A673 (cell line): Measurements from ENCODE around the gene CIC. TPM values are rescaled to one million over a fixed set of nuclear protein-coding genes. Genes with fewer than 3 reads are reported as not detected.
A peak's percentile ranks its signal among the peaks of the same experiment; 100 is the strongest.

Experiments
- BruUV-seq: library from RNA; stranded (reverse); fragments of 400-500 nt; replicated peaks from 2 replicates; lab custom pipeline; 2021; lab: Mats Ljungman, UMichigan
- CTCF ChIA-PET: fragments of 300-600 bp; sonication (Branson Sonifier 250); formaldehyde crosslinking; loops from one replicate; lab custom pipeline; 2022; ENCODE audit warnings: antibody characterized with exemption; lab: Charles Lee
- POLR2A ChIA-PET: fragments of 300-600 bp; sonication (Branson Sonifier 250); formaldehyde crosslinking; loops from one replicate; lab custom pipeline; 2022; ENCODE audit warnings: antibody characterized with exemption; ENCODE audit not compliant: low non-redundant PET; lab: Charles Lee
- DNase-seq: peaks from one replicate; pipeline ENCODE4 v3.0.0-alpha.2; 2015; ENCODE audit warnings: low spot score
- H3K27ac ChIP-seq: fragments of 200-600 bp; sonication (generic); 2 replicates; pipeline ENCODE4 v1.5.1; 2016; ENCODE audit warnings: mixed run types, low read depth, mild to moderate bottlenecking, mixed read lengths, antibody characterized with exemption, low read length; ENCODE audit not compliant: poor library complexity, severe bottlenecking
- H3K27me3 ChIP-seq: fragments of 200-600 bp; sonication (generic); replicated peaks from 2 replicates; pipeline ENCODE4 v1.6.1; 2017; ENCODE audit warnings: mixed run types, low read depth, mild to moderate bottlenecking, mixed read lengths, antibody characterized with exemption, low read length; ENCODE audit not compliant: insufficient read depth, poor library complexity
- H3K36me3 ChIP-seq: fragments of 200-600 bp; sonication (generic); 2 replicates; pipeline ENCODE4 v1.6.1; 2016; ENCODE audit warnings: mixed run types, mild to moderate bottlenecking, mixed read lengths, antibody characterized with exemption, low read length; ENCODE audit not compliant: insufficient read depth, poor library complexity, severe bottlenecking
- H3K4me1 ChIP-seq: fragments of 200-600 bp; sonication (generic); 2 replicates; pipeline ENCODE4 v1.6.1; 2017; ENCODE audit warnings: mixed run types, mild to moderate bottlenecking, mixed read lengths, antibody characterized with exemption, low read length; ENCODE audit not compliant: insufficient read depth, poor library complexity, severe bottlenecking
- H3K4me3 ChIP-seq: fragments of 200-600 bp; sonication (generic); 2 replicates; pipeline ENCODE4 v1.5.1; 2016; ENCODE audit warnings: low read depth, mixed run types, mild to moderate bottlenecking, mixed read lengths, low read length; ENCODE audit not compliant: poor library complexity, severe bottlenecking
- H3K9me3 ChIP-seq: fragments of 200-600 bp; sonication (generic); 2 replicates; pipeline ENCODE4 v1.6.1; 2016; ENCODE audit warnings: mixed run types, low read depth, mild to moderate bottlenecking, mixed read lengths, antibody characterized with exemption, low read length; ENCODE audit not compliant: poor library complexity, severe bottlenecking
- EZH2 ChIP-seq: fragments of 200-600 bp; sonication (generic); IDR thresholded peaks from 2 replicates; pipeline ENCODE4 v1.6.1; 2017; ENCODE audit warnings: borderline replicate concordance, low read depth, mild to moderate bottlenecking, mixed read lengths, antibody characterized with exemption, low read length; ENCODE audit not compliant: poor library complexity, severe bottlenecking
- intact Hi-C: fragments of 100-400 bp; cut with micrococcal nuclease; formaldehyde crosslinking; loops from one replicate; pipeline ENCODE4 v1.10.0; 2022; ENCODE audit not compliant: unreplicated experiment
- total RNA-seq: library from RNA; stranded (reverse); gene quantifications from 2 replicates; pipeline ENCODE4 v1.2.3, GENCODE V29; 2021
- TF ChIP-seq, protein P1 (sequence below): fragments of 300-800, 200-600 bp; sonication (generic); conservative IDR thresholded peaks from 2 replicates; pipeline ENCODE4 v1.5.1; 2017; ENCODE audit warnings: low read depth, mild to moderate bottlenecking, antibody characterized with exemption, low read length, moderate library complexity, mixed read lengths

The CIC gene
- total RNA-seq, 1 experiment from 2014 or later, result 80.3 TPM

DNA sequence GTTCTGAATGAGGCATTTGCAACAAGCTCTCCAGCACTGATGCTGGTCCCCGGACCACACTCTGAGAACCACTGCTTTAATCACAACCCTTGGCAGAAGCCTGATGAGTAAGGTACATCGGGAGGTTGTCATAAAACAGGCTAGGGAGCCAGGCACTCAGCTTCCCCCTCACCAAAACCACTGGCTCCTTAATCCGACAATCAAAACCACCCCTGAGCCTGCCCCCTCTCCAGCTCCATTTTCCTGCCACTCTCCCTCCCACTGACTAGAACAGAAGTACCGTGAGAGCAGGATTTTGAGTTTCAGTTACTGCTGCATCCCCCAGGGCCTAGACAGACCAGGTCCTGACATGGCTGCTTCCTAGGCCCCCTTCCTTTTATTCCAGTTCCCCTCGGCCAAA lies 33.9 kb upstream of the CIC start:
- ChIA-PET CTCF (no interaction called here), POLR2A (no interaction called here)
- Histone ChIP-seq H3K27me3 (no peaks in the 10 kb centered on the region), H3K27ac (no peak overlapping the region), H3K36me3 (peaks cover 71% of the 10 kb centered on the region), H3K4me1 (no peaks in the 10 kb centered on the region), H3K4me3 (no peak overlapping the region), H3K9me3 (no peaks in the 10 kb centered on the region)
- BruUV-seq, result no TSS peak
- intact Hi-C loops, result no loop called here
- TF ChIP-seq EZH2, result no peak
- TF ChIP-seq, protein P1, sequence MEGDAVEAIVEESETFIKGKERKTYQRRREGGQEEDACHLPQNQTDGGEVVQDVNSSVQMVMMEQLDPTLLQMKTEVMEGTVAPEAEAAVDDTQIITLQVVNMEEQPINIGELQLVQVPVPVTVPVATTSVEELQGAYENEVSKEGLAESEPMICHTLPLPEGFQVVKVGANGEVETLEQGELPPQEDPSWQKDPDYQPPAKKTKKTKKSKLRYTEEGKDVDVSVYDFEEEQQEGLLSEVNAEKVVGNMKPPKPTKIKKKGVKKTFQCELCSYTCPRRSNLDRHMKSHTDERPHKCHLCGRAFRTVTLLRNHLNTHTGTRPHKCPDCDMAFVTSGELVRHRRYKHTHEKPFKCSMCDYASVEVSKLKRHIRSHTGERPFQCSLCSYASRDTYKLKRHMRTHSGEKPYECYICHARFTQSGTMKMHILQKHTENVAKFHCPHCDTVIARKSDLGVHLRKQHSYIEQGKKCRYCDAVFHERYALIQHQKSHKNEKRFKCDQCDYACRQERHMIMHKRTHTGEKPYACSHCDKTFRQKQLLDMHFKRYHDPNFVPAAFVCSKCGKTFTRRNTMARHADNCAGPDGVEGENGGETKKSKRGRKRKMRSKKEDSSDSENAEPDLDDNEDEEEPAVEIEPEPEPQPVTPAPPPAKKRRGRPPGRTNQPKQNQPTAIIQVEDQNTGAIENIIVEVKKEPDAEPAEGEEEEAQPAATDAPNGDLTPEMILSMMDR, result no peak
- DNase-seq, result no peak

DNA sequence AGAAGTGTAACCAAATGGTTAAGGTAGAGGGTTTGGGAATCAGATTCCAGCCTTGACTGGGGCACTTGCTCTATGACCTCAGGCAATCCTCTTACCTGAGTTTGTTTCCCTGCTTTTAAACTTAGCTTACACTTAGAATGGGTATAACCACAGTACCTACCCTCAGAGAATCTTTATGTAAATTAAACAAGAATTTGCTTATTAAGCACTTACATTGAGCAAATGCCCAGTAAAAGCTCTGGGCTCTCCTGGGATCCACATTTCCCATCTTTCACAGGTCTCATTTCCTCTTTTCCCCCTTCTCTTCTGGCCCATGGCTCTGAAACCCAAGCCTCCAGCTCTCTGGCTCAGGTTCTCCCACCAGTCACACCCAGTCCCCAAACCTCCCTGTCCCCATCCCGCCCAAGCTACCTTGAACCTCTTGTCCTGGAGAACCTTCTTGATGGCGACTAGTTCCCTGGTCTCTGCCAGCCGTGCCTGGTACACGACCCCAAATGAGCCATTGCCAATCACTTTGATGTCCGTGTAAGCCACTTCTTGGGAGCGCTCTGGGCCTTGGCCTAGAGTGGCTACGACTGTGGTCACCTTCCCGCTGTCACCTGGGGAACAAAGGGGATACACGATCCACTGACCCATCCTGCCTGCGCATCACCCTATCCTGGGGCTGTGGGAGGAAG lies 29.4 kb upstream of the CIC start:
- no TSS peak for BruUV-seq
- peaks cover 13% of the 10 kb centered on the region for H3K4me1 ChIP-seq
- intact Hi-C loops, result no loop called here
- ChIA-PET POLR2A (no interaction called here), CTCF (no interaction called here)
- H3K27me3 ChIP-seq, result no peaks in the 10 kb centered on the region
- H3K36me3 ChIP-seq, result peaks cover 31% of the 10 kb centered on the region
- H3K9me3 ChIP-seq, result no peaks in the 10 kb centered on the region
- TF ChIP-seq, protein P1, result no peak
- TF ChIP-seq EZH2, result no peak
- H3K27ac ChIP-seq, result peak overlapping the region; percentile 38
- DNase-seq, result no peak
- H3K4me3 ChIP-seq, result no peak overlapping the region

DNA sequence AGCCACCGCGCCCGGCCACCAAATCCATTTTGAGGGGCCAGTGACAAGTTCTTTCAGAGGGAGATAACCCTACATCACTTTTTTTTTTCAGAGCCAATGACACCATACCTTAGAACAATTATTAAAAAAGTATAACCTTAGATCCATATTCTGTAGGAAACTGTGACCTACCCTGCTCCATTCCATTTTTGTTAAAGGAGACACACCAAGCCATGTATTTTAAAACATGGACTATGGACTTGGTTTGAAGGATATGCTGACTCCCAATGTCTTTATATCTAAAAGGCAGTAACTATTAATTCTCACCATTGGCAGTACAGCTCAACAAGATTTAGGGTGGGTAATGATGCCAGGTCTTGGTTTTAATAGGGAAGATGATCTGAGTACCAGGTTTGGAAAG lies 27.8 kb upstream of the CIC start:
- BruUV-seq, result no TSS peak
- DNase-seq, result no peak
- peaks cover 14% of the 10 kb centered on the region for H3K4me1 ChIP-seq
- ChIA-PET CTCF (no interaction called here), POLR2A (no interaction called here)
- peak overlapping the region; percentile 82 for H3K27ac ChIP-seq
- H3K9me3 ChIP-seq, result no peaks in the 10 kb centered on the region
- no peaks in the 10 kb centered on the region for H3K27me3 ChIP-seq
- peak overlapping the region; percentile 72 for H3K4me3 ChIP-seq
- TF ChIP-seq, protein P1, result no peak
- TF ChIP-seq EZH2, result no peak
- H3K36me3 ChIP-seq, result peaks cover 16% of the 10 kb centered on the region
- intact Hi-C loops, result no loop called here
